ENCODE results near the gene DDX21.
"Not testable (repeated sequence)": the region's sequence is repeated elsewhere in the genome, so short reads cannot be mapped to it uniquely, and the experiment has no call there.

DDX21 gene

GRCh38 chr10:68955832-68956532 lies at the start of gene DDX21:
Gene DDX21, plus strand, starts transcription at chr10:68956170. Its CDS starts 56 bp downstream, at chr10:68956226.
- peak; percentile 82 for FAIRE-seq

- no peak for FAIRE-seq
Observed at GRCh38 chr10:68924593-68924992, 31.4 kb upstream of the DDX21 start.

GRCh38 chr10:68925489-68925888 lies 30.5 kb upstream of the DDX21 start:
- no peak for FAIRE-seq

- not testable (repeated sequence) for FAIRE-seq
Observed at GRCh38 chr10:68929157-68929556, 26.8 kb upstream of the DDX21 start.

GRCh38 chr10:68929888-68930287 lies 26.1 kb upstream of the DDX21 start:
- FAIRE-seq: not testable (repeated sequence)

- not testable (repeated sequence) for FAIRE-seq
Observed at GRCh38 chr10:68932860-68933259, 23.1 kb upstream of the DDX21 start.

- FAIRE-seq: peak; percentile 67
Observed at GRCh38 chr10:68934994-68935393, 21.0 kb upstream of the DDX21 start.

- no peak for FAIRE-seq
Observed at GRCh38 chr10:68938117-68938516, 17.9 kb upstream of the DDX21 start.

- no peak for FAIRE-seq
Observed at GRCh38 chr10:68938884-68939283, 17.1 kb upstream of the DDX21 start.

- not testable (repeated sequence) for FAIRE-seq
Observed at GRCh38 chr10:68940917-68941316, 15.1 kb upstream of the DDX21 start.

- FAIRE-seq: no peak
Observed at GRCh38 chr10:68950598-68950997, 5.4 kb upstream of the DDX21 start.

- FAIRE-seq: no peak
Observed at GRCh38 chr10:68954904-68955303, 1.1 kb upstream of the DDX21 start.

- no peak for FAIRE-seq
Observed at GRCh38 chr10:68955355-68955831, 577 bp upstream of the DDX21 start.

GRCh38 chr10:68957284-68957615 lies 1.3 kb downstream of the DDX21 start:
- FAIRE-seq: no peak

GRCh38 chr10:68957654-68958053 lies 1.7 kb downstream of the DDX21 start:
- FAIRE-seq: no peak

- no peak for FAIRE-seq
Observed at GRCh38 chr10:68959695-68960527, 3.9 kb downstream of the DDX21 start.

GRCh38 chr10:68963151-68963550 lies 7.2 kb downstream of the DDX21 start:
- FAIRE-seq: no peak

GRCh38 chr10:68973975-68974374 lies 18.0 kb downstream of the DDX21 start:
- FAIRE-seq: no peak

- not testable (repeated sequence) for FAIRE-seq
Observed at GRCh38 chr10:68975936-68976473, 20.0 kb downstream of the DDX21 start.

GRCh38 chr10:68979738-68980137 lies 23.8 kb downstream of the DDX21 start:
- FAIRE-seq: not testable (repeated sequence)

- peak; percentile 75 for FAIRE-seq
Observed at GRCh38 chr10:68981074-68981473, 25.1 kb downstream of the DDX21 start.

GRCh38 chr10:68982389-68982788 lies 26.4 kb downstream of the DDX21 start:
- FAIRE-seq: no peak

- FAIRE-seq: no peak
Observed at GRCh38 chr10:68987611-68988010, 31.6 kb downstream of the DDX21 start.
